ENCODE results near the gene SREK1. TPM values are rescaled to one million over a fixed set of nuclear protein-coding genes. Genes with fewer than 3 reads are reported as not detected.

SREK1 gene
- total RNA-seq, 1 experiment from 2014 or later, result 59.6 TPM

GRCh38 chr5:66134407-66134861 lies 9.7 kb upstream of the SREK1 start:
- Mint-ChIP-seq H3K4me1 (no peaks in the 10 kb centered on the region), H3K27ac (no peak overlapping the region; a peak in 1 of 7 replicates), H3K36me3 (ENCODE audit: insufficient read depth in 1 of 3, low read depth in 3 of 3) (0 out of 7 replicates have a peak, but pooled peaks cover 0 to 2% (median 0%) of the 10 kb centered on the region in 3 experiments), H3K27me3 (ENCODE audit: low read depth) (no peaks in the 10 kb centered on the region; the same call in 1 of the 2 replicates), H3K4me3 (no peak overlapping the region), H3K9me3 (peaks cover 3 to 6% of the 10 kb centered on the region in 2 experiments; a peak in 3 of 5 replicates)
- Histone ChIP-seq H4K8ac (replicated peaks; ENCODE audit: insufficient read length, low read depth, low read length) (no peak overlapping the region), H4K20me1 (ENCODE audit: control insufficient read depth, insufficient read depth, insufficient read length) (no peaks in the 10 kb centered on the region), H3K4ac (ENCODE audit: low read depth, low read length) (no peak overlapping the region), H2BK20ac (ENCODE audit: low read depth, low read length, poor library complexity, severe bottlenecking) (no peak overlapping the region), H2BK12ac (ENCODE audit: insufficient read length, low read depth, low read length) (no peak overlapping the region), H3K79me2 (ENCODE audit: insufficient read depth, low read length) (no peaks in the 10 kb centered on the region), H2AK5ac (ENCODE audit: insufficient read length, low read length) (no peak overlapping the region), H2AFZ (ENCODE audit: low read length) (no peak overlapping the region), H3K4me1 (ENCODE audit: insufficient read depth, low read length) (no peaks in the 10 kb centered on the region), H4K91ac (ENCODE audit: insufficient read length, low read depth, low read length) (no peak overlapping the region), H3K27ac (ENCODE audit: insufficient read length, low read depth, low read length) (no peak overlapping the region), H3K9me3 (ENCODE audit: control insufficient read depth, low read depth, low read length) (no peaks in the 10 kb centered on the region), H2BK5ac (ENCODE audit: insufficient read length, low read length) (no peak overlapping the region), H3K18ac (ENCODE audit: insufficient read length, low read depth, low read length) (no peak overlapping the region), H3K14ac (ENCODE audit: insufficient read depth, low read length) (no peak overlapping the region), H4K5ac (ENCODE audit: insufficient read length, low read depth, low read length) (no peak overlapping the region), H3K9ac (ENCODE audit: extremely low read depth, insufficient read length, low read length) (no peak overlapping the region), H3K79me1 (ENCODE audit: insufficient read depth, low read depth, low read length, poor library complexity, severe bottlenecking) (no peaks in the 10 kb centered on the region), H3T11ph (ENCODE audit: low read length) (no peak overlapping the region), H3K4me2 (ENCODE audit: insufficient read depth, insufficient read length, low read length) (no peak overlapping the region), H2BK15ac (ENCODE audit: low read depth, low read length) (no peak overlapping the region), H3K27me3 (ENCODE audit: insufficient read depth, low read length) (no peaks in the 10 kb centered on the region), H3K56ac (ENCODE audit: insufficient read length, low read depth, low read length) (no peak overlapping the region), H3K23me2 (ENCODE audit: insufficient read length, low read depth, low read length, poor library complexity, severe bottlenecking) (no peaks in the 10 kb centered on the region), H3K23ac (ENCODE audit: insufficient read length, low read depth, low read length) (no peak overlapping the region), H2BK120ac (ENCODE audit: low read depth, low read length, poor library complexity, severe bottlenecking) (no peak overlapping the region)
- no peak for DNase-seq
- TF ChIP-seq CTCF (conservative IDR thresholded peaks at IDR 0.05), result no peak
- no CpG with 5 or more reads among the region's 1 CpG for WGBS (ENCODE audit: extremely low coverage, insufficient read length, low lambda C conversion rate)
